ENCODE results near the gene VRK2.

DNA sequence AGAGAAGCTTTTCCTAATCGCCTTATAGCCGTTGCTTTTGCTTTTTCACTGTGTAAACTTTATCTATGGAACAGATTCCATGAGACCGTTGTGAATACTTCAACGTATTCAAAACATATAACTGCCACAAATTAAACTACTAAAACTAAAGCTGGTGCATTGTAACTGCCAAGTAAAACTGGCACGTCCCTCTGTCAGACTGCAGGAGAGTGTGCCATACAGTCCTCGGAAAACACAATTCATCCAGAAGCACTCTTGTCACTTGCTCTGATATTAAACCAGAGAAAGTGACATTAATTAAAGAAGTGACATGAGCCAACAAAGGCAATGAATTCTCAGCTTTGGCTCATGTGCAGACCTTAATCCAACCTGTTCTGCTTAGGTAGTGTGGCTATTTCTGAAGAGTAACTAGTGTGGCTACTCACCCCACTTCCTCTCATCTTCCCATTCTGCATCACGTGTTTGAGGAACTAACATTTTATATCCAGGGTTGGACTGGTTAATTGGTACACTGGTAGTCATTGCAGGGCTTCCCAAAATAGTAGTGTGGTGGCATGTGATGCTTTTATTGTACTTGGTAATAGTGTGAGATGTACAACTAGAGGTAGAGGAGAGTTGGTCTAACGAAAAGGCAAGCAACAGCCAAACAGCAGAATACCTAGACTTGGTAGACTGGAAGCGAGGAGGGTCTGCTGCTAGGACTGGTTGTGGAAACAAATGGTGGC is 9.7 kb downstream of the VRK2 start:
- TF ChIP-seq, protein P1, sequence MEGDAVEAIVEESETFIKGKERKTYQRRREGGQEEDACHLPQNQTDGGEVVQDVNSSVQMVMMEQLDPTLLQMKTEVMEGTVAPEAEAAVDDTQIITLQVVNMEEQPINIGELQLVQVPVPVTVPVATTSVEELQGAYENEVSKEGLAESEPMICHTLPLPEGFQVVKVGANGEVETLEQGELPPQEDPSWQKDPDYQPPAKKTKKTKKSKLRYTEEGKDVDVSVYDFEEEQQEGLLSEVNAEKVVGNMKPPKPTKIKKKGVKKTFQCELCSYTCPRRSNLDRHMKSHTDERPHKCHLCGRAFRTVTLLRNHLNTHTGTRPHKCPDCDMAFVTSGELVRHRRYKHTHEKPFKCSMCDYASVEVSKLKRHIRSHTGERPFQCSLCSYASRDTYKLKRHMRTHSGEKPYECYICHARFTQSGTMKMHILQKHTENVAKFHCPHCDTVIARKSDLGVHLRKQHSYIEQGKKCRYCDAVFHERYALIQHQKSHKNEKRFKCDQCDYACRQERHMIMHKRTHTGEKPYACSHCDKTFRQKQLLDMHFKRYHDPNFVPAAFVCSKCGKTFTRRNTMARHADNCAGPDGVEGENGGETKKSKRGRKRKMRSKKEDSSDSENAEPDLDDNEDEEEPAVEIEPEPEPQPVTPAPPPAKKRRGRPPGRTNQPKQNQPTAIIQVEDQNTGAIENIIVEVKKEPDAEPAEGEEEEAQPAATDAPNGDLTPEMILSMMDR (IDR thresholded peaks at IDR 0.05; ENCODE audit: insufficient read depth, low read length, poor library complexity, severe bottlenecking): no peak
- no peak for TF ChIP-seq EZH2phosphoT487 (conservative IDR thresholded peaks at IDR 0.05; ENCODE audit: low read length)

Measured in SU-DHL-6 (cell line).